ENCODE measurements around the gene JOSD2. TPM values are rescaled to one million over a fixed set of nuclear protein-coding genes. Genes with fewer than 3 reads are reported as not detected.

JOSD2 gene
- total RNA-seq, 1 experiment from 2014 or later = 27.9 TPM

DNA sequence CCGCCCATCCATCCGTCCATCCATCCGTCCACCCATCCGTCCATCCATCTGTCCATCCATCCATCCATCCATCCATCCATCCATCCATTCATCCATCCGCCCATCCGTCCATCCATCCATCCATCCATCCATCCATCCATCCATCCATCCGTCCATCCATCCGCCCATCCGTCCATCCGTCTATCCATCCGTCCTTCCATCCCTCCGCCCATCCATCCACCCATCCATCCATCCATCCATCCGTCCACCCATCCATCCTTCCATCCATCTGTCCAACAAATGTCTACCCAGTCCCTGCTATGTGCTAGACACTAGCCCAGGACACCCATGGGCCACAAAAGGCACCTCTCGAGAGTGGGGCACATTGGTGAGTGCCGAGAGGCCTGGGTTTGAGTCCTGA, 41.5 kb upstream of the JOSD2 start:
- TF ChIP-seq CTCF (IDR thresholded peaks at IDR 0.05; ENCODE audit: insufficient read depth in 1 of 2, low read depth in 1 of 2, low read length in 1 of 2, severe bottlenecking in 1 of 2, unreplicated experiment in 1 of 2) = no peak
- Mint-ChIP-seq H3K4me3 (ENCODE audit: unreplicated experiment) (no peak overlapping the region), H3K9me3 (ENCODE audit: unreplicated experiment) (no peaks in the 10 kb centered on the region), H3K27ac (ENCODE audit: unreplicated experiment) (no peak overlapping the region), H3K36me3 (ENCODE audit: insufficient read depth, unreplicated experiment) (no peaks in the 10 kb centered on the region), H3K27me3 (ENCODE audit: insufficient read depth, unreplicated experiment) (peaks cover 32% of the 10 kb centered on the region), H3K4me1 (ENCODE audit: low read depth, unreplicated experiment) (peaks cover 6% of the 10 kb centered on the region)
- no peak overlapping the region for H3K4me3 ChIP-seq (ENCODE audit: low read depth, low read length)
- POLR2A ChIA-PET = no interaction called here
- peaks cover 2% of the 10 kb centered on the region; the same call in 1 of the 2 replicates for H3K27me3 ChIP-seq (replicated peaks; ENCODE audit: control insufficient read depth, insufficient read depth, low read length)
- H3K36me3 ChIP-seq (ENCODE audit: control insufficient read depth, insufficient read depth, low read length) = no peaks in the 10 kb centered on the region
- H3K4me1 ChIP-seq = peaks cover 11% of the 10 kb centered on the region
- CTCF ChIA-PET = no interaction called here
- H3K9me3 ChIP-seq = no peaks in the 10 kb centered on the region
- intact Hi-C loops (cut with micrococcal nuclease; ENCODE audit: unreplicated experiment) = no loop called here
- no peak for DNase-seq
- BruUV-seq (replicated peaks) = no TSS peak

GRCh38 chr19:50551715-50552187, 40.8 kb upstream of the JOSD2 start:
- CTCF ChIA-PET = no interaction called here
- H3K4me1 ChIP-seq = peaks cover 4% of the 10 kb centered on the region; the same call in 1 of the 2 replicates
- H3K27me3 ChIP-seq (replicated peaks; ENCODE audit: control insufficient read depth, insufficient read depth, low read length) = peaks cover 2% of the 10 kb centered on the region; the same call in 1 of the 2 replicates
- no peak for TF ChIP-seq CTCF (IDR thresholded peaks at IDR 0.05; ENCODE audit: insufficient read depth in 1 of 2, low read depth in 1 of 2, low read length in 1 of 2, severe bottlenecking in 1 of 2, unreplicated experiment in 1 of 2)
- no peak for DNase-seq
- intact Hi-C loops (cut with micrococcal nuclease; ENCODE audit: unreplicated experiment) = no loop called here
- Mint-ChIP-seq H3K4me3 (ENCODE audit: unreplicated experiment) (no peak overlapping the region), H3K36me3 (ENCODE audit: insufficient read depth, unreplicated experiment) (no peaks in the 10 kb centered on the region), H3K27me3 (ENCODE audit: insufficient read depth, unreplicated experiment) (peaks cover 32% of the 10 kb centered on the region), H3K27ac (ENCODE audit: unreplicated experiment) (no peak overlapping the region), H3K4me1 (ENCODE audit: low read depth, unreplicated experiment) (peaks cover 6% of the 10 kb centered on the region), H3K9me3 (ENCODE audit: unreplicated experiment) (no peaks in the 10 kb centered on the region)
- no peaks in the 10 kb centered on the region for H3K36me3 ChIP-seq (ENCODE audit: control insufficient read depth, insufficient read depth, low read length)
- no peaks in the 10 kb centered on the region for H3K9me3 ChIP-seq
- BruUV-seq (replicated peaks) = no TSS peak
- POLR2A ChIA-PET = no interaction called here
- H3K4me3 ChIP-seq (ENCODE audit: low read depth, low read length) = no peak overlapping the region

DNA sequence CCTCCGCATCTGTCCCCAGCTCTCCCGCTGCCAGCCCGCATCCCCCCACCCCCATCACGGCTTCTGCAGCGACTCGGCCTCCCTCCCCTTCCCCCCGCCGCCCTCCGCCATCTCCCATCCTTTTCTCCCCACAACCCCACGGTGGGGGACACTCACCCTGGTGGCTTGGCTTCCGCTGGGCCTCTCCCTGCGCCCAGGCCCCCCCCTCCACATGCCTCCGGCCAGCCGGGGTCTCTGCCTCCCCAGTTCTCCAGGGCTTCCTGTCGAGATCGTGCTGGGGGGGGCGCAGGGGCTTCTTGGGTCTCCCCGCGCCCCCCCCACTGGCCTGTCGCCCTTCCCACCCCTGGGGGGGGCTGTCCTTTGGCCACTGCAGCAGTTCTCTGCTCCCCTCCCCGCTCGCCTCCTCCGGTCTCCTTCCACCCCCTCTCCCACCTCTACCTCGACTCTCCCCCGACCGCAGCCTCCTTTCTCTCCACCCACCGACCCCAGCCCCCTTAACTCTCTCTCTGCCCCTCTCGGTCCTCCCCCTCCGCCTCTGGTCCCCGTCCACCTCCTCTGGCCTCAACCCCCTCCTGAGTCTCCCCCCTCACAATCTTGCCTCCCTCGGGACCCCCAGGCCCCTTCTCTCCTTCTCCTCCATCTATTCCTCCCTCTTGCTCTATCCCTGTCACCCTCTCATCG, 40.2 kb upstream of the JOSD2 start:
- intact Hi-C loops (cut with micrococcal nuclease; ENCODE audit: unreplicated experiment) = no loop called here
- Histone ChIP-seq H3K9me3 (no peaks in the 10 kb centered on the region), H3K27me3 (replicated peaks; ENCODE audit: control insufficient read depth, insufficient read depth, low read length) (peaks cover 2% of the 10 kb centered on the region; the same call in 1 of the 2 replicates), H3K36me3 (ENCODE audit: control insufficient read depth, insufficient read depth, low read length) (no peaks in the 10 kb centered on the region), H3K4me1 (0 out of 2 replicates have a peak, but pooled peaks cover 4% of the 10 kb centered on the region), H3K4me3 (ENCODE audit: low read depth, low read length) (no peak overlapping the region)
- ChIA-PET POLR2A (no interaction called here), CTCF (no interaction called here)
- no TSS peak for BruUV-seq (replicated peaks)
- H3K9me3 Mint-ChIP-seq (ENCODE audit: unreplicated experiment) = no peaks in the 10 kb centered on the region
- H3K27me3 Mint-ChIP-seq (ENCODE audit: insufficient read depth, unreplicated experiment) = peaks cover 32% of the 10 kb centered on the region
- TF ChIP-seq CTCF (IDR thresholded peaks at IDR 0.05; ENCODE audit: insufficient read depth in 1 of 2, low read depth in 1 of 2, low read length in 1 of 2, severe bottlenecking in 1 of 2, unreplicated experiment in 1 of 2) = no peak
- no peaks in the 10 kb centered on the region for H3K36me3 Mint-ChIP-seq (ENCODE audit: insufficient read depth, unreplicated experiment)
- peaks cover under 1% of the 10 kb centered on the region for H3K4me1 Mint-ChIP-seq (ENCODE audit: low read depth, unreplicated experiment)
- no peak overlapping the region for H3K4me3 Mint-ChIP-seq (ENCODE audit: unreplicated experiment)
- no peak overlapping the region for H3K27ac Mint-ChIP-seq (ENCODE audit: unreplicated experiment)
- DNase-seq = no peak

Measured in Caco-2 (cell line).